HUES6 (cell line): ENCODE results near the gene ZFPM1.

Source experiments
- H3K27ac ChIP-seq: 2 replicates; pipeline ENCODE4 v1.7.0; 2013; ENCODE audit warnings: low read depth, mild to moderate bottlenecking, low read length, inconsistent platforms
- H3K27me3 ChIP-seq: 2 replicates; pipeline ENCODE4 v1.6.1; 2013; ENCODE audit warnings: low read length; ENCODE audit not compliant: control insufficient read depth, insufficient read depth
- H3K36me3 ChIP-seq: 2 replicates; pipeline ENCODE4 v1.6.1; 2013; ENCODE audit warnings: low read length; ENCODE audit not compliant: control insufficient read depth, insufficient read depth
- H3K4me1 ChIP-seq: 2 replicates; pipeline ENCODE4 v1.6.1; 2013; ENCODE audit warnings: low read length; ENCODE audit not compliant: control insufficient read depth, insufficient read depth
- H3K4me3 ChIP-seq: 2 replicates; pipeline ENCODE4 v1.5.1; 2013; ENCODE audit warnings: low read depth, low read length
- H3K9ac ChIP-seq: one replicate; pipeline ENCODE4 v1.6.1; 2013; ENCODE audit warnings: mild to moderate bottlenecking, low read length
- H3K9me3 ChIP-seq: 2 replicates; pipeline ENCODE4 v1.6.1; 2013; ENCODE audit warnings: low read depth, low read length; ENCODE audit not compliant: control insufficient read depth, insufficient read depth

The ZFPM1 gene

GRCh38 chr16:88436796-88437195 lies 16.3 kb upstream of the ZFPM1 start:
- Histone ChIP-seq H3K9ac (no peak overlapping the region), H3K4me1 (no peaks in the 10 kb centered on the region; the same call in 1 of the 2 replicates), H3K27me3 (peaks cover 13% of the 10 kb centered on the region; the same call in 1 of the 2 replicates), H3K9me3 (no peaks in the 10 kb centered on the region), H3K36me3 (no peaks in the 10 kb centered on the region), H3K4me3 (no peak overlapping the region), H3K27ac (no peak overlapping the region)

- Histone ChIP-seq H3K4me3 (peak overlapping the region; percentile 23; the same call in 1 of the 2 replicates), H3K4me1 (peaks cover 2% of the 10 kb centered on the region; the same call in 1 of the 2 replicates), H3K9me3 (no peaks in the 10 kb centered on the region), H3K27me3 (peaks cover 11% of the 10 kb centered on the region; the same call in 1 of the 2 replicates), H3K9ac (no peak overlapping the region), H3K27ac (no peak overlapping the region), H3K36me3 (no peaks in the 10 kb centered on the region)
These were observed 15.6 kb upstream of the ZFPM1 start for GRCh38 chr16:88437367-88437964.

- peaks cover 7% of the 10 kb centered on the region; the same call in 1 of the 2 replicates for H3K4me1 ChIP-seq
- H3K36me3 ChIP-seq, result no peaks in the 10 kb centered on the region
- H3K9me3 ChIP-seq, result no peaks in the 10 kb centered on the region
- no peak overlapping the region for H3K4me3 ChIP-seq
- peaks cover 11% of the 10 kb centered on the region; the same call in 1 of the 2 replicates for H3K27me3 ChIP-seq
- no peak overlapping the region for H3K9ac ChIP-seq
- no peak overlapping the region for H3K27ac ChIP-seq
These were observed 14.8 kb upstream of the ZFPM1 start for GRCh38 chr16:88438084-88438870.

GRCh38 chr16:88439016-88439415 lies 14.1 kb upstream of the ZFPM1 start:
- Histone ChIP-seq H3K9ac (no peak overlapping the region), H3K4me3 (no peak overlapping the region), H3K27ac (no peak overlapping the region), H3K9me3 (no peaks in the 10 kb centered on the region), H3K4me1 (peaks cover 7% of the 10 kb centered on the region; the same call in 1 of the 2 replicates), H3K36me3 (no peaks in the 10 kb centered on the region), H3K27me3 (peaks cover 13% of the 10 kb centered on the region; the same call in 1 of the 2 replicates)

GRCh38 chr16:88439706-88440105 lies 13.4 kb upstream of the ZFPM1 start:
- Histone ChIP-seq H3K4me3 (no peak overlapping the region), H3K27ac (no peak overlapping the region), H3K27me3 (peaks cover 14% of the 10 kb centered on the region; the same call in 1 of the 2 replicates), H3K36me3 (no peaks in the 10 kb centered on the region), H3K9me3 (no peaks in the 10 kb centered on the region), H3K4me1 (peaks cover 7% of the 10 kb centered on the region; the same call in 1 of the 2 replicates), H3K9ac (no peak overlapping the region)

- no peak overlapping the region for H3K4me3 ChIP-seq
- H3K9me3 ChIP-seq, result no peaks in the 10 kb centered on the region
- H3K9ac ChIP-seq, result no peak overlapping the region
- peaks cover 7% of the 10 kb centered on the region; the same call in 1 of the 2 replicates for H3K4me1 ChIP-seq
- H3K27me3 ChIP-seq, result peaks cover 14% of the 10 kb centered on the region; the same call in 1 of the 2 replicates
- no peak overlapping the region for H3K27ac ChIP-seq
- no peaks in the 10 kb centered on the region for H3K36me3 ChIP-seq
These were observed 13.0 kb upstream of the ZFPM1 start for GRCh38 chr16:88440111-88440510.

GRCh38 chr16:88440686-88441405 lies 12.2 kb upstream of the ZFPM1 start:
- Histone ChIP-seq H3K36me3 (no peaks in the 10 kb centered on the region), H3K4me1 (peaks cover 7% of the 10 kb centered on the region; the same call in 1 of the 2 replicates), H3K27ac (no peak overlapping the region), H3K9me3 (no peaks in the 10 kb centered on the region), H3K4me3 (no peak overlapping the region), H3K27me3 (peaks cover 14% of the 10 kb centered on the region; the same call in 1 of the 2 replicates), H3K9ac (no peak overlapping the region)

- peaks cover 14% of the 10 kb centered on the region; the same call in 1 of the 2 replicates for H3K27me3 ChIP-seq
- no peaks in the 10 kb centered on the region for H3K9me3 ChIP-seq
- H3K4me3 ChIP-seq, result no peak overlapping the region
- no peak overlapping the region for H3K9ac ChIP-seq
- H3K27ac ChIP-seq, result no peak overlapping the region
- H3K36me3 ChIP-seq, result no peaks in the 10 kb centered on the region
- peaks cover 7% of the 10 kb centered on the region; the same call in 1 of the 2 replicates for H3K4me1 ChIP-seq
These were observed 11.6 kb upstream of the ZFPM1 start for GRCh38 chr16:88441460-88441859.

GRCh38 chr16:88442383-88442726 lies 10.7 kb upstream of the ZFPM1 start:
- Histone ChIP-seq H3K36me3 (no peaks in the 10 kb centered on the region), H3K4me1 (peaks cover 7% of the 10 kb centered on the region; the same call in 1 of the 2 replicates), H3K27me3 (peaks cover 17% of the 10 kb centered on the region; the same call in 1 of the 2 replicates), H3K4me3 (no peak overlapping the region), H3K27ac (no peak overlapping the region), H3K9me3 (no peaks in the 10 kb centered on the region), H3K9ac (no peak overlapping the region)

GRCh38 chr16:88442727-88443576 lies 10.1 kb upstream of the ZFPM1 start:
- Histone ChIP-seq H3K4me1 (peaks cover 7% of the 10 kb centered on the region; the same call in 1 of the 2 replicates), H3K9ac (no peak overlapping the region), H3K27ac (no peak overlapping the region), H3K9me3 (no peaks in the 10 kb centered on the region), H3K36me3 (no peaks in the 10 kb centered on the region), H3K27me3 (peaks cover 13% of the 10 kb centered on the region; the same call in 1 of the 2 replicates), H3K4me3 (no peak overlapping the region)
